GM12878 (cell line): ENCODE measurements around the gene CAMTA1. TPM values are rescaled to one million over a fixed set of nuclear protein-coding genes. Genes with fewer than 3 reads are reported as not detected.

Experiments used
- ATAC-seq: fragments of 200-7000 bp; cut with Tn5 transposase; 3 replicates; pipeline ENCODE4 v1.9.1; 2020; ENCODE audit warnings: mild to moderate bottlenecking, moderate library complexity
- BruUV-seq: library from RNA; stranded (reverse); fragments of 400-500 nt; replicated peaks from 2 replicates; lab custom pipeline; 2021; lab: Mats Ljungman, UMichigan
- CTCF ChIA-PET: fragments of 300-600 bp; sonication (Branson Sonifier 250); formaldehyde crosslinking; extraction: SDS; loops from one replicate; lab custom pipeline; 2021; ENCODE audit warnings: inconsistent platforms; lab: Yijun Ruan, JAX
- POLR2A ChIA-PET: fragments of 350-600 bp; formaldehyde crosslinking; extraction: SDS; loops from one replicate; lab custom pipeline; 2021; ENCODE audit warnings: inconsistent platforms; lab: Charles Lee
- RAD21 ChIA-PET: fragments of 300-600 bp; sonication (Branson Sonifier 250); formaldehyde crosslinking; loops from one replicate; lab custom pipeline; 2023; ENCODE audit warnings: antibody characterized with exemption; ENCODE audit not compliant: unreplicated experiment; lab: Charles Lee
- SMC1A ChIA-PET: fragments of 300-600 bp; sonication (Branson Sonifier 250); formaldehyde crosslinking; loops from one replicate; lab custom pipeline; 2023; ENCODE audit not compliant: unreplicated experiment, uncharacterized antibody; lab: Charles Lee
- DNase-seq: peaks from one replicate; pipeline ENCODE4 v3.0.0-alpha.2; 2011; ENCODE audit warnings: low read depth, low spot score
- FAIRE-seq: peaks from 3 replicates; lab custom pipeline; 2011; peaks lifted over from hg19 to GRCh38; lab: Jason Lieb, UNC
- H2AFZ ChIP-seq: 2 replicates; pipeline ENCODE4 v1.6.0; 2011; ENCODE audit warnings: low read depth, low read length, control low read depth; ENCODE audit not compliant: control insufficient read depth
- H3K27ac ChIP-seq: 2 replicates; pipeline ENCODE4 v1.5.1; 2011; ENCODE audit warnings: control low read depth; ENCODE audit not compliant: control insufficient read depth, insufficient read depth
- H3K27me3 ChIP-seq, 2 experiments: replicated peaks in 1 of 2; 2 replicates each; pipeline versions ENCODE4 v1.6.0 to v1.6.1; 2011; ENCODE audit warnings: low read length in 1 of 2; ENCODE audit not compliant: control insufficient read depth in 2 of 2, insufficient read depth in 2 of 2
- H3K36me3 ChIP-seq, 2 experiments: 2 replicates each; pipeline ENCODE4 v1.5.1; 2011; ENCODE audit warnings: low read length in 1 of 2; ENCODE audit not compliant: control insufficient read depth in 2 of 2, insufficient read depth in 2 of 2
- H3K4me1 ChIP-seq: 2 replicates; pipeline ENCODE4 v1.6.1; 2011; ENCODE audit warnings: mild to moderate bottlenecking, low read length, moderate library complexity, mixed read lengths; ENCODE audit not compliant: control insufficient read depth, insufficient read depth
- H3K4me2 ChIP-seq: 2 replicates; pipeline ENCODE4 v1.6.0; 2011; ENCODE audit warnings: control low read depth; ENCODE audit not compliant: control insufficient read depth, insufficient read depth
- H3K4me3 ChIP-seq: fragments of 200-600 bp; sonication (generic); 2 replicates; pipeline ENCODE4 v1.5.1; 2016
- H3K79me2 ChIP-seq: 2 replicates; pipeline ENCODE4 v1.6.0; 2011; ENCODE audit warnings: low read length; ENCODE audit not compliant: control insufficient read depth, insufficient read depth
- H3K9ac ChIP-seq: 2 replicates; pipeline ENCODE4 v1.8.0; 2011; ENCODE audit warnings: low read length, control low read depth, mixed read lengths; ENCODE audit not compliant: control insufficient read depth, insufficient read depth
- H3K9me3 ChIP-seq: replicated peaks from 3 replicates; pipeline ENCODE4 v1.5.1; 2011; ENCODE audit warnings: mild to moderate bottlenecking, low read length; ENCODE audit not compliant: control insufficient read depth, insufficient read depth
- H4K20me1 ChIP-seq: 2 replicates; pipeline ENCODE4 v1.6.0; 2011; ENCODE audit not compliant: control insufficient read depth, insufficient read depth
- BACH1 ChIP-seq: fragments of 450-650 bp; IDR thresholded peaks from 2 replicates; pipeline ENCODE4 v1.6.1; 2017; ENCODE audit warnings: mild to moderate bottlenecking, borderline replicate concordance
- BMI1 ChIP-seq: fragments of 450-650 bp; IDR thresholded peaks from 2 replicates; pipeline ENCODE4 v1.6.1; 2016; ENCODE audit warnings: mild to moderate bottlenecking, moderate library complexity, borderline replicate concordance
- CHD1 ChIP-seq: IDR thresholded peaks from 2 replicates; pipeline ENCODE4 v1.6.1; 2012; ENCODE audit warnings: low read depth, low read length, improper control_type of control experiment
- FOXM1 ChIP-seq: IDR thresholded peaks from 2 replicates; pipeline ENCODE4 v1.6.1; 2012; ENCODE audit warnings: low read depth, mild to moderate bottlenecking, inconsistent platforms, low read length, moderate library complexity
- HDAC6 ChIP-seq: fragments of 200-600 bp; sonication (generic); IDR thresholded peaks from one replicate; pipeline ENCODE4 v1.8.0; 2017; ENCODE audit warnings: antibody characterized with exemption; ENCODE audit not compliant: unreplicated experiment
- HSF1 ChIP-seq: fragments of 150-350 bp; IDR thresholded peaks from 2 replicates; pipeline ENCODE4 v1.6.1; 2014; ENCODE audit warnings: mild to moderate bottlenecking, low read depth, low read length
- MEF2A ChIP-seq: IDR thresholded peaks from 2 replicates; pipeline ENCODE4 v1.6.1; 2011; ENCODE audit warnings: low read depth, mild to moderate bottlenecking, low read length, moderate library complexity; ENCODE audit not compliant: insufficient read depth
- POLR2AphosphoS2 ChIP-seq: IDR thresholded peaks from 2 replicates; pipeline ENCODE4 v1.6.1; 2011; ENCODE audit warnings: low read depth, mild to moderate bottlenecking, low read length, improper control_type of control experiment, moderate library complexity
- SMARCA5 ChIP-seq: fragments of 450-650 bp; IDR thresholded peaks from 2 replicates; pipeline ENCODE4 v1.6.1; 2017; ENCODE audit warnings: mild to moderate bottlenecking
- USF2 ChIP-seq: IDR thresholded peaks from 2 replicates; pipeline ENCODE4 v1.6.1; 2011; ENCODE audit warnings: low read depth, low read length, improper control_type of control experiment, borderline replicate concordance
- WGBS: methylation state at CpG from one replicate; pipeline ENCODE4 v1.1.6; 2016; ENCODE audit warnings: low lambda C conversion rate; ENCODE audit not compliant: insufficient replicate concordance, insufficient coverage; ENCODE audit errors: missing lambda C conversion rate; 5-methylcytosine and 5-hydroxymethylcytosine counted together
- in situ Hi-C: fragments of 300-500 bp; cut with MboI; formaldehyde crosslinking; loops from 9 replicates; pipeline ENCODE4 v1.14.3; 2018; ENCODE audit warnings: mixed read lengths
- intact Hi-C: fragments of 100-400 bp; cut with micrococcal nuclease; formaldehyde crosslinking; loops from one replicate; pipeline ENCODE4 v1.14.2; 2022; ENCODE audit not compliant: unreplicated experiment
- polyA plus RNA-seq, 11 experiments: library from polyadenylated mRNA; depleted of rRNA in 4 of 11; unstranded in 6 of 11; stranded (reverse) in 5 of 11; fragments of >200 nt; fragmentation: Nextera tagmentation in 4 of 11; fragmentation: Illumina TruSeq in 1 of 11; extraction: Ambion mirVana in 4 of 11; extraction: Trizol in 1 of 11; gene quantifications; 1 replicate in 1 of 11; 2 replicates in 10 of 11; pipeline versions ENCODE4 v1.2.1 to v1.2.3, GENCODE V29; 2011 to 2016; ENCODE audit warnings: inconsistent platforms in 2 of 11, missing spikeins in 2 of 11, low read depth in 1 of 11
- total RNA-seq, 4 experiments: library from RNA; depleted of rRNA in 3 of 4; stranded (reverse); fragments of >200 nt in 3 of 4; fragmentation: Illumina TruSeq in 1 of 4; extraction: Trizol in 1 of 4; gene quantifications; 2 replicates each; pipeline versions ENCODE4 v1.2.1 to v1.2.3, GENCODE V29; 2013 to 2021

Gene CAMTA1
- total and polyA plus RNA-seq, 10 of the 15 experiments (the other 5 are each of a cell fraction or from before 2014, with no cell fraction given) = 37.7 to 148 (median 76.4) TPM

GRCh38 chr1:7639435-7640131 is 854.3 kb downstream of the CAMTA1 start:
- POLR2A ChIA-PET = no interaction called here
- in situ Hi-C loops = no loop called here

More at GRCh38 chr1:7639435-7640131, 854.3 kb downstream of the CAMTA1 start:
- Histone ChIP-seq H3K4me1 (no peaks in the 10 kb centered on the region), H3K79me2 (no peaks in the 10 kb centered on the region), H3K4me2 (no peak overlapping the region), H2AFZ (no peak overlapping the region), H3K27ac (no peak overlapping the region), H3K9ac (no peak overlapping the region), H3K9me3 (no peaks in the 10 kb centered on the region), H3K4me3 (no peak overlapping the region), H3K36me3 (no peaks in the 10 kb centered on the region), H3K27me3 (peaks cover 0 to 2% of the 10 kb centered on the region in 2 experiments; a peak in 2 of 4 replicates), H4K20me1 (no peaks in the 10 kb centered on the region)
- BruUV-seq = no TSS peak
- WGBS = 49% methylated on average over 13 of the region's 13 CpGs
- DNase-seq (no peak), ATAC-seq (no peak), FAIRE-seq (no peak)
- RAD21 ChIA-PET = no interaction called here
- CTCF ChIA-PET = no interaction called here
- SMC1A ChIA-PET = no interaction called here
- TF ChIP-seq SMARCA5 = no peak
- no peak for TF ChIP-seq BMI1
- no peak for TF ChIP-seq HSF1
- TF ChIP-seq FOXM1 = no peak
- TF ChIP-seq HDAC6 = no peak
- TF ChIP-seq MEF2A = no peak
- TF ChIP-seq POLR2AphosphoS2 = no peak
- no peak for TF ChIP-seq BACH1
- no peak for TF ChIP-seq USF2
- no peak for TF ChIP-seq CHD1
- intact Hi-C loops = no loop called here
